Calu3 (cell line): Measurements from ENCODE around the gene FOXP2. TPM values are rescaled to one million over a fixed set of nuclear protein-coding genes. Genes with fewer than 3 reads are reported as not detected.

ENCODE experiments used
- BruUV-seq: library from RNA; stranded (reverse); fragments of 400-500 nt; replicated peaks from 2 replicates; lab custom pipeline; 2021; lab: Mats Ljungman, UMichigan
- CTCF ChIA-PET: fragments of 300-600 bp; sonication (Branson Sonifier 250); formaldehyde crosslinking; loops from one replicate; lab custom pipeline; 2022; ENCODE audit warnings: antibody characterized with exemption; lab: Charles Lee
- DNase-seq: peaks from one replicate; pipeline ENCODE4 v3.0.0; 2022
- H3K27ac Mint-ChIP-seq: one replicate; pipeline ENCODE4 v1.8.0; 2022; ENCODE audit warnings: mixed read lengths; ENCODE audit not compliant: unreplicated experiment
- H3K27me3 Mint-ChIP-seq: one replicate; pipeline ENCODE4 v1.8.0; 2022; ENCODE audit warnings: mixed read lengths; ENCODE audit not compliant: unreplicated experiment
- H3K36me3 Mint-ChIP-seq: one replicate; pipeline ENCODE4 v1.8.0; 2022; ENCODE audit warnings: mild to moderate bottlenecking, moderate library complexity, mixed read lengths; ENCODE audit not compliant: insufficient read depth, unreplicated experiment
- H3K4me1 Mint-ChIP-seq: one replicate; pipeline ENCODE4 v1.8.0; 2022; ENCODE audit warnings: mild to moderate bottlenecking, low read depth, mixed read lengths; ENCODE audit not compliant: unreplicated experiment
- H3K4me3 Mint-ChIP-seq: one replicate; pipeline ENCODE4 v1.8.0; 2022; ENCODE audit warnings: mild to moderate bottlenecking, low read depth, moderate library complexity, mixed read lengths; ENCODE audit not compliant: unreplicated experiment
- H3K9me3 Mint-ChIP-seq: one replicate; pipeline ENCODE4 v1.8.0; 2022; ENCODE audit warnings: low read depth, mixed read lengths; ENCODE audit not compliant: unreplicated experiment
- intact Hi-C: fragments of 100-400 bp; cut with micrococcal nuclease; formaldehyde crosslinking; loops from one replicate; pipeline ENCODE4 v1.10.0; 2022; ENCODE audit not compliant: unreplicated experiment
- total RNA-seq: library from RNA; stranded (reverse); gene quantifications from 2 replicates; pipeline ENCODE4 v1.2.3, GENCODE V29; 2022
- TF ChIP-seq, protein P1 (sequence below): fragments of 200-600 bp; IDR thresholded peaks from one replicate; pipeline ENCODE4 v1.8.0; 2022; ENCODE audit warnings: antibody characterized with exemption; ENCODE audit not compliant: unreplicated experiment

The FOXP2 gene
- total RNA-seq, 1 experiment from 2014 or later, result 2.5 TPM

GRCh38 chr7:114687238-114687637 lies 272.6 kb downstream of the FOXP2 start:
- H3K27me3 Mint-ChIP-seq, result no peaks in the 10 kb centered on the region
- H3K4me1 Mint-ChIP-seq, result no peaks in the 10 kb centered on the region
- no peak for DNase-seq
- CTCF ChIA-PET, result no interaction called here
- H3K9me3 Mint-ChIP-seq, result no peaks in the 10 kb centered on the region
- no peaks in the 10 kb centered on the region for H3K36me3 Mint-ChIP-seq
- H3K27ac Mint-ChIP-seq, result no peak overlapping the region
- no peak overlapping the region for H3K4me3 Mint-ChIP-seq
- BruUV-seq, result no TSS peak
- intact Hi-C loops, result no loop called here
- TF ChIP-seq, protein P1, sequence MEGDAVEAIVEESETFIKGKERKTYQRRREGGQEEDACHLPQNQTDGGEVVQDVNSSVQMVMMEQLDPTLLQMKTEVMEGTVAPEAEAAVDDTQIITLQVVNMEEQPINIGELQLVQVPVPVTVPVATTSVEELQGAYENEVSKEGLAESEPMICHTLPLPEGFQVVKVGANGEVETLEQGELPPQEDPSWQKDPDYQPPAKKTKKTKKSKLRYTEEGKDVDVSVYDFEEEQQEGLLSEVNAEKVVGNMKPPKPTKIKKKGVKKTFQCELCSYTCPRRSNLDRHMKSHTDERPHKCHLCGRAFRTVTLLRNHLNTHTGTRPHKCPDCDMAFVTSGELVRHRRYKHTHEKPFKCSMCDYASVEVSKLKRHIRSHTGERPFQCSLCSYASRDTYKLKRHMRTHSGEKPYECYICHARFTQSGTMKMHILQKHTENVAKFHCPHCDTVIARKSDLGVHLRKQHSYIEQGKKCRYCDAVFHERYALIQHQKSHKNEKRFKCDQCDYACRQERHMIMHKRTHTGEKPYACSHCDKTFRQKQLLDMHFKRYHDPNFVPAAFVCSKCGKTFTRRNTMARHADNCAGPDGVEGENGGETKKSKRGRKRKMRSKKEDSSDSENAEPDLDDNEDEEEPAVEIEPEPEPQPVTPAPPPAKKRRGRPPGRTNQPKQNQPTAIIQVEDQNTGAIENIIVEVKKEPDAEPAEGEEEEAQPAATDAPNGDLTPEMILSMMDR, result no peak

DNA sequence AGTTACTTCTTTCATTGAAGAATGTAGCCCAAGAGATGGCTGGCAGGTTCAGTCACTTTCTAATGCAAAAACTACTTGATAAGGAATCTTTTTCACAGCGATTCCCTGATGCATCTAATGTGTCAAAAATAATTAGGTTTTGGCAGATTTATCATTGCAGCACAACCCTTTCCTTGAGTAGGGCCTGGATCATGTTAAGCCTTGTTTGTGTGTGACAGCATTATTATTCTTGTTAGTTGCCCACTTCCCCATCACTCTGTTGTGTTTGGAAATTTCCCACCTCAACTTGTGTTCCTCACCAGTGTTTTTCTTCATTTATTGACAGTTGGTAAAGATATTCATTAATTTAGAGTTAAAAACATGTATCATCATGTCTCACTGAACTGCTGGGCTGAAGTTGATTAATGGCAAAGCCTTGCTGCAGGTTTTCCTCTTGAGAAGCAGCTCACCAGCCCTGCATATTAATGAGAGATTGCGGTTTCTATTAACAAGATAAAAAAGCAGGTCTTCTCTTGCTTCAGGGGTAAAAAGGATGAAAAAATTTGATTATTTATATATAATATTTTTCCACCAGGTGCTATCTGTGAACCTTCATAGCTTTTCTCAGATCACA lies 273.9 kb downstream of the FOXP2 start:
- no peaks in the 10 kb centered on the region for H3K36me3 Mint-ChIP-seq

GRCh38 chr7:114689406-114689805 lies 274.8 kb downstream of the FOXP2 start:
- TF ChIP-seq, protein P1, result no peak
- Mint-ChIP-seq H3K4me1 (no peaks in the 10 kb centered on the region), H3K27ac (no peak overlapping the region), H3K9me3 (no peaks in the 10 kb centered on the region), H3K27me3 (no peaks in the 10 kb centered on the region), H3K36me3 (no peaks in the 10 kb centered on the region), H3K4me3 (no peak overlapping the region)
- intact Hi-C loops, result no loop called here
- BruUV-seq, result no TSS peak
- CTCF ChIA-PET, result interaction anchor here (0.6 kb wide), 1 partner anchor 368 kb away, joined by 3 read pairs; no protein-coding TSS in a partner anchor
- DNase-seq, result no peak

More for the DNA sequence above, 273.9 kb downstream of the FOXP2 start:
- H3K4me1 Mint-ChIP-seq, result no peaks in the 10 kb centered on the region
- CTCF ChIA-PET, result no interaction called here
- no peak for DNase-seq
- intact Hi-C loops, result no loop called here
- no peak overlapping the region for H3K4me3 Mint-ChIP-seq
- TF ChIP-seq, protein P1, result no peak
- H3K27ac Mint-ChIP-seq, result no peak overlapping the region
- H3K27me3 Mint-ChIP-seq, result no peaks in the 10 kb centered on the region
- BruUV-seq, result no TSS peak
- no peaks in the 10 kb centered on the region for H3K9me3 Mint-ChIP-seq

DNA sequence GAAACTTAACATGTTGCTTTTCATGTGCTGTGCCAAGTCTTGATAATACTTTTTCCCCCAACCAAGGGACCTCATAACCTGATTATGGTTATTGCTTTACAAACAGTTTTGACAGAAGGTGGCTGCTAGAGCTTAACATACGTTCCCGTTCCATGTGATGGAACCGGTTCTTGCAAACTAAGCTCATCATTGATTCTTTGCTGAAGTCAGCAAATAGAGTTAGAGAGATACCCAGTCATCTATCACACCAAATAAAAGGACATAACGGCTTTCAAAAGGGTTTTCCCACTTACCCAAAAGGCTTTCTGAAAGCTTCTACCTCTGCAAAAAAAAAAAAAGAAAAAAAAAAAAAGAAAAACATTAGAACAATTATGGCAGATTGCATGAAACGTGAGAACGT lies 277.0 kb downstream of the FOXP2 start:
- no peak for DNase-seq
- Mint-ChIP-seq H3K4me1 (no peaks in the 10 kb centered on the region), H3K27ac (no peak overlapping the region), H3K27me3 (no peaks in the 10 kb centered on the region), H3K4me3 (no peak overlapping the region), H3K9me3 (no peaks in the 10 kb centered on the region), H3K36me3 (no peaks in the 10 kb centered on the region)
- CTCF ChIA-PET, result no interaction called here
- TF ChIP-seq, protein P1, result no peak
- BruUV-seq, result no TSS peak
- intact Hi-C loops, result no loop called here
